DMS114 treated with DMSO at 0.1 percent for 48 hours (cell line): ENCODE measurements around the gene PORCN.
A peak's percentile ranks its signal among the peaks of the same experiment; 100 is the strongest.
"Not testable (repeated sequence)": the region's sequence is repeated elsewhere in the genome, so short reads cannot be mapped to it uniquely, and the experiment has no call there.

Source experiments
- DNase-seq: peaks from one replicate; lab custom pipeline; 2025; ENCODE audit not compliant: unreplicated experiment; lab: John Stamatoyannopoulos, UW

PORCN gene

DNA sequence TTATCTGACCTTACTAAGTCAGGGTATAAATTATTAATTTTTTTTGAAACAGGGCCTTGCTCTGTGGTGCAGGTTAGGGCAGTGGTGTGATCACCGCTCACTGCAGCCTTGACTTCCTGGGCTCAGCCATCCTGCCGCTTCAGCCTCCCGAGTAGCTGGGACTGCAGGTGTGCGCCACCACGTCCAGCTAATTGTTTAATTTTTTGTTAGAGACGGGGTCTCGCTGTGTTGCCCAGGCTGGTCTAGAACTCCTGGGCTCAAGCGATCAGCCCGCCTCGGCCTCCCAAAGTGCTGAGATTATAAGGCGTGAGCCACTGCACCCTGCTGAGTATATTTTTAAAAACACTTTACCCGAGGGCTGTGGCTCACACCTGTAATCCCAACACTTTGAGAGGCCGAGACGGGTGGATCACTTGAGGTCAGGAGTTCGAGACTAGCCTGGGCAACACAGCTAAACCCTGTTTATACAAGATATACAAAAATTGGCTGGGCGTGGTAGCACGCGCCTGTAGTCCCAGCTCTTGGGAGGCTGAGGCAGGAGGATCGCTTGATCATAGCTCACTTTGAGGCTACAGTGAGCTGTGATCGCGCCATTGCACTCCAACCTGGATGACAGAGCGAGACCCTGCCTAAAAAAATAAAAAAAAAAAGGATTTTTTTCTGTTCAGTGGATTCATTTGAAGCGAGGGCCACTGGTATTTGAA lies 30.0 kb downstream of the PORCN start:
- no peak for DNase-seq

DNA sequence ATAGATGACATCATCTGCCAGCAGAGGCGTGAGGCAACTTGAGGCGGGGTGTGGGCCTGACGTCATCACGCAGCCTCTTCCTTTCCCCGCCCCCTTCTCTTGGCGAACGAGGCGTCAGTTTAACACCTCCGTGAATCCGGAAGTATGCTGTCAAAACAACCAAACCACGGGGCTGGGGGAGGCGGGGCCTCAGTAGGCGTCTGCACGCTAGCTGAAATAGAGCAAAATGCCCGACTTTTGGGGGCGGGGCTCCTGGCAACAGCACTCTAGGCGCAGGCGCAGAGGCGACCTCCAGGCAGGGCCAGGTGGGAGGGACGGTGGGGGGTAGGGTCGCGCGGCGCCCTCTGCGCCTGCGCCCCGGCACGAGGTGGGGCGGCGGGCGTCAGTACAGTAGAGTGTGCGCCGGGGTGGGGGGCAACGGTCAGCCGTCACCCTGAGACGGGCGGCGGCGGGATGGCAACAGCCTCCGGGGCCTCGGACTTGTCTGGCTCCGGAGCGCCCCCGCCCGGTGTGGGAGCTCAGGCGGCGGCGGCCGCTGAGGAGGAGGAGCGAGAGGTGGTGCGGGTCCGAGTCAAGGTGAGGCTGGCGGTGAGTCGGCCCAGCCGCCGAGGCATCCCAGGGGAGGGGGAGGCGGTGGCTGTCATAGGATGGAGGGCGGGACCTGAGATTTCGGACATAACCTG lies 30.7 kb downstream of the PORCN start, which contains the start of gene TBC1D25:
TSS of gene TBC1D25 (plus strand) at position 370 of the 683 bp plus-strand sequence. CDS start at position 454, 84 bp downstream.
- DNase-seq: peak; percentile 91

DNA sequence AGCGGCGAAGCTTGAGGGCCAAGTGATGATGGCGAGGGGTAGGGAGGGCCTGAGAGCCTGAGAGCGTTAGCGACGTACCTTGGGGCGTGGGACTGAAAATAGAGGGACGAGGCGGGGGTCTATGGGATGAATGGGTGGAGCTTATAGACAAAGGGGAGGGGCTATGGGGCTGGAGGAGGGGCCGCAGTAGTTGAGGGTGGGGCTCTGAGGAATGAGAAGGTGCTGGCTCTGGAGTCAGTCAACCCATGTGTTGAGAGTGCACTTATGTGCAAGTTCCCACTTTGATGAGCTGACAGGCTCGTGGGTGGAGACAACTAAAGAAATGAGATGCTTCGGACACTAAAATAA lies 31.2 kb downstream of the PORCN start:
- DNase-seq: no peak

DNA sequence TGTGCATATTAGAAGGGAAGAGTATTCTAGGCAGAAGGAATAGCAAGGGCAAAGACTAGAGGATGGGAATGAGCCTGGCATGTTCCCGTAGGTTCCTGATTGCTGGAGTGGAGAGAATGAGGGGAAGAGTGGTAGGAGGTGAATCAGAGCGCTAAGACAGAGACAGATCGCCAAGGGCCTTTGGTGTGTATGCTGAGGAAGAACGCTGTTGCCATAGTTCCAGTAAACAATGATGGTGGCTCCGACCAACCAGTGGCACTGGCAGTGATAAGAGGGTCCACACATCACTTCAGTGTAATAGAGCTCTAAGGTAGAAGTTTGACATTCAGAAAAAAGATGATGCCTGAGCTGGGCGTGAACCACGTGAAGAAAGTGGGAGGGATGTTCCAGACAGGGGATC lies 31.7 kb downstream of the PORCN start:
- no peak for DNase-seq

DNA sequence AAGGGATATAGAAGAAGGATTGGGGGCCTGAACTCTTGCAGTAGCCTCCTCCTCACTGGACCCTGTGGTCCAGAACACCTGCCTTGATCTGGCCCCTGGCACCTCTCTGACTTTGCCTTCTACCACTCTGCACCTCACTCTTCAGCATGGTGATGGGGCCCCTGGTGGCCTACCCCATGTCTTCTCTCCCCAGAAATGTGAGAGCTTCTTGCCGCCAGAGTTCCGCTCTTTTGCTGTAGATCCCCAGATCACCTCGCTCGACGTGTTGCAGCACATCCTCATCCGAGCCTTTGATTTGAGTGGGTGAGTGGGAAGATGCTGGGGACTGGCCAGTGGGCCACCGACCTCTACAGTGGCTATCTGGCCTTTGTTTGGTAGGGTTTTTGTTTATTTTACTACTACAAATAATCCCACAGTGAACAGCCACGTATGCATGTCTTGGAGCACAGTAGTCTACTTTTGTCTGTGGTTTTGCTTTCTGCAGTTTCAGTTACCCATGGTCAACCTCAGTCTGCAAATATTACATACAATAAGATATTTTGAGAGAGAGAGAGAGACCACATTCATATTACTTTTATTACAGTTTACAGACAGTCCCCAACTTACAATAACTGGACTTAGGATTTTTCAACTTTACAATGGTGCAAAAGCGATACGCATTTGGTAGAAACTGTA lies 32.5 kb downstream of the PORCN start:
- DNase-seq: no peak

GRCh38 chrX:48548871-48549270 lies 40.1 kb downstream of the PORCN start:
- no peak for DNase-seq

DNA sequence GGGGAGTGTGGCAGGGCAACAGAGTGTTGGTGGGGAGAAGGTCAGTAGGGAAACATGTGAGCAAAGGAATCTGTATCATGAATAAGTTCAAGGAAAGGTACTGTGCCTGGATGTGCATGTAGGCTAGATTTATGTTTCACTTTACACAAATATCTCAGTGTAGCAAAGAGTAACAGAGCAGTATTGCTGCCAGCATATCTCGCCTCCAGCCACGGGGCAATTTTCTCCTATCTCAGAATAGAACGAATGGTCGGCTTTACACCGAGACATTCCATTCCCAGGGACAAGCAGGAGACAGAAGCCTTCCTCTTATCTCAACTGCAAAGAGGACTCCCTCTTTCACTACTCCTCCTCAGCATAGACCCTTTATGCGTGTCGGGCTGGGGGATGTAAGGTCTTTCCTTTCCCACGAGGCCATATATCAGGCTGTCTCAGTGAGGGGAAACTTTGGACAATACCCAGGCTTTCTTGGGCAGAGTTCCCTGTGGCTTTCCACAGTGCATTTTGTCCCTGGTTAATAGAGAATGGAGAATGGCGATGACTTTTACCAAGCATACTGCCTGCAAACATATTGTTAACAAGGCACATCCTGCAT lies 47.0 kb downstream of the PORCN start:
- not testable (repeated sequence) for DNase-seq

- DNase-seq: no peak
Measured at GRCh38 chrX:48558271-48558670, 49.5 kb downstream of the PORCN start.

GRCh38 chrX:48559636-48560035 lies 50.8 kb downstream of the PORCN start:
- DNase-seq: no peak

GRCh38 chrX:48560056-48560455 lies 51.3 kb downstream of the PORCN start:
- no peak for DNase-seq

DNA sequence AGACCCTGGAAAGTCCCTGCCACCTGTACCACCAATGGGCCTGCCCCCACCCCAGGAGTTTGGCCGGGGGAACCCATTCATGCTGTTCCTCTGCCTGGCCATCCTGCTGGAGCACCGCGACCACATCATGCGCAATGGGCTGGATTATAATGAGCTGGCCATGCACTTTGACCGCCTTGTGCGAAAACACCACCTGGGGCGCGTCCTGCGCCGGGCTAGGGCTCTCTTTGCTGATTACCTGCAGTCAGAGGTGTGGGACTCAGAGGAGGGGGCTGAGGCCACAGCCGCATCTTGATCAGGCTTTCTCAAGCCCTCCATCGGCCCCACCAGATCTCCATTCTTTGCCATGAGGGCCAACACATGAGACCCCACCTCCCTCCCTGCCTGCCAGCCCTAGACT lies 51.9 kb downstream of the PORCN start:
- DNase-seq: no peak

GRCh38 chrX:48569958-48570357 lies 61.2 kb downstream of the PORCN start:
- DNase-seq: no peak
